ENCODE measurements around the gene PRUNE1. TPM values are rescaled to one million over a fixed set of nuclear protein-coding genes. Genes with fewer than 3 reads are reported as not detected.

PRUNE1 gene
- total and polyA plus RNA-seq, 4 donors: 10.5 to 16.8 (median 14.8) TPM

- WGBS, 2 donors: 22 to 30% methylated on average over 6 of the region's 6 CpGs
- Histone ChIP-seq H3K4me1 (ENCODE audit: control insufficient read depth in 1 of 2, insufficient read depth in 2 of 2, low read length in 2 of 2) (no peaks in the 10 kb centered on the region), H3K27me3 (ENCODE audit: control insufficient read depth in 1 of 2, insufficient read depth in 2 of 2, low read length in 1 of 2) (no peaks in the 10 kb centered on the region), H3K36me3 (ENCODE audit: control insufficient read depth in 1 of 2, insufficient read depth in 2 of 2, low read length in 1 of 2) (peaks cover 0 to 8% of the 10 kb centered on the region in 2 donors), H3K9me3 (ENCODE audit: control insufficient read depth, low read length) (no peaks in the 10 kb centered on the region), H3K4me3 (ENCODE audit: low read length in 2 of 2) (no peak overlapping the region), H3K27ac (ENCODE audit: low read depth in 1 of 2, low read length in 2 of 2) (peak overlapping the region in 1 of 2 donors; percentile 48)
- ATAC-seq (ENCODE audit: low FRiP score) (peak; percentile 91), DNase-seq (peak; percentile 90 to 92)
- intact Hi-C loops (cut with DNase I): loop anchor here in 1 of 2 donors (2.0 kb wide), 1 partner anchor 132 kb away; the partner anchor contains the start of gene TNFAIP8L2
Observed at GRCh38 chr1:151024540-151025146, 16.4 kb downstream of the PRUNE1 start.

- Histone ChIP-seq H3K27me3 (ENCODE audit: control insufficient read depth in 1 of 2, insufficient read depth in 2 of 2, low read length in 1 of 2) (no peaks in the 10 kb centered on the region), H3K36me3 (ENCODE audit: control insufficient read depth in 1 of 2, insufficient read depth in 2 of 2, low read length in 1 of 2) (peaks cover 0 to 8% of the 10 kb centered on the region in 2 donors), H3K27ac (ENCODE audit: low read depth in 1 of 2, low read length in 2 of 2) (no peak overlapping the region), H3K4me1 (ENCODE audit: control insufficient read depth in 1 of 2, insufficient read depth in 2 of 2, low read length in 2 of 2) (no peaks in the 10 kb centered on the region), H3K4me3 (ENCODE audit: low read length in 2 of 2) (no peak overlapping the region), H3K9me3 (ENCODE audit: control insufficient read depth, low read length) (no peaks in the 10 kb centered on the region)
- intact Hi-C loops (cut with DNase I): no loop called here
- DNase-seq (no peak), ATAC-seq (ENCODE audit: low FRiP score) (no peak)
Observed at GRCh38 chr1:151026460-151026859, 18.2 kb downstream of the PRUNE1 start.

DNA sequence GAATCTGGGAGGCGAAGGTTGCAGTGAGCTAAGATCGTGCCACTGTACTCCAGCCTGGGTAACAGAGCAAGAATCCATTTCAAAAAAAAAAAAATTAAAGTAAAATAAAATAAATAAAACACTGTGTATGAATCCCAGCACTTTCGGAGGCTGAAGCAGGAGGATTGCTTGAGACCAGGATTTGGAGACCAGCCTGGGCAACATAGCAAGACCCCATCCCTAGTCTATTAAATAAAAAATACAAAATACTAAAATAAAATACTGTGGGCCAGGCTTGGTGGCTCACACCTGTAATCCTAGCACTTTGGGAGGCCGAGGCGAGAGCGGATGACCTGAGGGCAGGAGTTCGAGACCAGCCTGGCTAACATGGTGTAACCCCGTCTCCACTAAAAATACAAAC lies 23.9 kb downstream of the PRUNE1 start:
- Histone ChIP-seq H3K36me3 (ENCODE audit: control insufficient read depth in 1 of 2, insufficient read depth in 2 of 2, low read length in 1 of 2) (peaks cover 5 to 10% of the 10 kb centered on the region in 2 donors), H3K27me3 (ENCODE audit: control insufficient read depth in 1 of 2, insufficient read depth in 2 of 2, low read length in 1 of 2) (no peaks in the 10 kb centered on the region), H3K4me3 (ENCODE audit: low read length in 2 of 2) (no peak overlapping the region), H3K4me1 (ENCODE audit: control insufficient read depth in 1 of 2, insufficient read depth in 2 of 2, low read length in 2 of 2) (no peaks in the 10 kb centered on the region), H3K27ac (ENCODE audit: low read depth in 1 of 2, low read length in 2 of 2) (no peak overlapping the region), H3K9me3 (ENCODE audit: control insufficient read depth, low read length) (no peaks in the 10 kb centered on the region)
- ATAC-seq (ENCODE audit: low FRiP score) (no peak), DNase-seq (no peak)
- intact Hi-C loops (cut with DNase I): no loop called here
- 95 to 97% methylated on average over 8 of the region's 8 CpGs for WGBS, 2 donors

GRCh38 chr1:151035167-151035566 lies 26.9 kb downstream of the PRUNE1 start:
- peaks cover 0 to 10% of the 10 kb centered on the region in 2 donors for H3K36me3 ChIP-seq (ENCODE audit: control insufficient read depth in 1 of 2, insufficient read depth in 2 of 2, low read length in 1 of 2)
- H3K9me3 ChIP-seq (ENCODE audit: control insufficient read depth, low read length): no peaks in the 10 kb centered on the region
- DNase-seq (no peak), ATAC-seq (ENCODE audit: low FRiP score) (no peak)
- no peaks in the 10 kb centered on the region for H3K4me1 ChIP-seq (ENCODE audit: control insufficient read depth in 1 of 2, insufficient read depth in 2 of 2, low read length in 2 of 2)
- H3K27me3 ChIP-seq (ENCODE audit: control insufficient read depth in 1 of 2, insufficient read depth in 2 of 2, low read length in 1 of 2): no peaks in the 10 kb centered on the region
- WGBS, 2 donors: 88 to 93% methylated on average over 3 of the region's 3 CpGs
- no peak overlapping the region for H3K27ac ChIP-seq (ENCODE audit: low read depth in 1 of 2, low read length in 2 of 2)
- no peak overlapping the region for H3K4me3 ChIP-seq (ENCODE audit: low read length in 2 of 2)
- intact Hi-C loops (cut with DNase I): no loop called here

- no peak within 1 kb of the TSS for H3K27ac ChIP-seq (ENCODE audit: low read depth in 1 of 2, low read length in 2 of 2)
- ATAC-seq (ENCODE audit: low FRiP score): no peak
Observed at GRCh38 chr1:151036356-151036755, 28.1 kb downstream of the PRUNE1 start, which contains the start of gene BNIPL. Gene BNIPL, plus strand, starts transcription at chr1:151036586. Its CDS starts 140 bp downstream, at chr1:151036726.

DNA sequence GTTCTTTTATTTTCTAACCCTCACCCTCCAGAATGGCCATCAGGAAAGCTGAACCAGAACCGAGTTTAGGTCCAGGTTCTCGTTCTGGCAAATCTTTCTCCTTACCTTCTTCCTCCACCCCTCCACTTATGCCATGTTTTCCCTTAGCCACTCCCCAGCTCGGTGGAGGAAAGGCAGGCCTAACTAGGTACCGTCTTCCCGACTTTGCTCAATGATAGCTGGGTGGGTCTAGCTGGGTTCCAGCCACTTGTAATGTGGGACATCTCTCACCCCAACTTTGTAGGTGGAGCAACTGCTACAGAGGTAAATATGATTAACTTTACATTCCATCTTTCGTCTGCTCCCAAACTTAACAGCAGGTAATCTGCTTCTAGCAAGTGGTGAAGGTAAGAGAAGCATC lies 28.8 kb downstream of the PRUNE1 start:
- no peaks in the 10 kb centered on the region for H3K27me3 ChIP-seq (ENCODE audit: control insufficient read depth in 1 of 2, insufficient read depth in 2 of 2, low read length in 1 of 2)
- H3K4me1 ChIP-seq (ENCODE audit: control insufficient read depth in 1 of 2, insufficient read depth in 2 of 2, low read length in 2 of 2): no peaks in the 10 kb centered on the region
- intact Hi-C loops (cut with DNase I): no loop called here
- peaks cover 0 to 10% of the 10 kb centered on the region in 2 donors for H3K36me3 ChIP-seq (ENCODE audit: control insufficient read depth in 1 of 2, insufficient read depth in 2 of 2, low read length in 1 of 2)
- ATAC-seq (ENCODE audit: low FRiP score) (no peak), DNase-seq (no peak)
- no peak overlapping the region for H3K27ac ChIP-seq (ENCODE audit: low read depth in 1 of 2, low read length in 2 of 2)
- WGBS, 2 donors: 83 to 90% methylated on average over 6 of the region's 6 CpGs
- no peak overlapping the region for H3K4me3 ChIP-seq (ENCODE audit: low read length in 2 of 2)
- H3K9me3 ChIP-seq (ENCODE audit: control insufficient read depth, low read length): no peaks in the 10 kb centered on the region

More at GRCh38 chr1:151036356-151036755, 28.1 kb downstream of the PRUNE1 start, which contains the start of gene BNIPL:
- no peaks in the 10 kb centered on the region for H3K9me3 ChIP-seq (ENCODE audit: control insufficient read depth, low read length)
- intact Hi-C loops (cut with DNase I): no loop called here
- peaks cover 0 to 10% of the 10 kb centered on the region in 2 donors for H3K36me3 ChIP-seq (ENCODE audit: control insufficient read depth in 1 of 2, insufficient read depth in 2 of 2, low read length in 1 of 2)
- DNase-seq: no peak
- no peaks in the 10 kb centered on the region for H3K27me3 ChIP-seq (ENCODE audit: control insufficient read depth in 1 of 2, insufficient read depth in 2 of 2, low read length in 1 of 2)
- 49 to 65% methylated on average over 2 of the region's 2 CpGs for WGBS, 2 donors
- no peak within 1 kb of the TSS for H3K4me3 ChIP-seq (ENCODE audit: low read length in 2 of 2)
- no peaks in the 10 kb centered on the region for H3K4me1 ChIP-seq (ENCODE audit: control insufficient read depth in 1 of 2, insufficient read depth in 2 of 2, low read length in 2 of 2)

DNA sequence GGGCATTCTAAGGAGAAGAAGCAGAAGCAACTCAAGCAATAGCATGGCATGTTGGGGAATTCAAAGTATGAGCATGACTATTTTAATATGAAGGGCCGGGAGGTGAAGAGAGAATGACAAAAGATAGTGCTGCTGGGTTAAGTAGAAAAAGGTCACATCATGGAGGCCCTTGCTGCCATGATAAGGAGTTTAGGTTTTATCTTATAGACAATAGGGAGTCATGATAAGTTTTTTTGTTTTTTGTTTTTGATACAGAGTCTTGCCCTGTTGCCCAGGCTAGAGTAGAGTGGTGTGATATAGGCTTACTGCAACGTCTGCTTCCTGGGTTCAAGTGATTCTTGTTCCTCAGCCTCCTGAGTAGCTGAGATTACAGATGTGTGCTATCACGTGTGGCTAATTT lies 31.3 kb downstream of the PRUNE1 start:
- no peak for ATAC-seq (ENCODE audit: low FRiP score)
- Histone ChIP-seq H3K36me3 (ENCODE audit: control insufficient read depth in 1 of 2, insufficient read depth in 2 of 2, low read length in 1 of 2) (peaks cover 0 to 7% of the 10 kb centered on the region in 2 donors), H3K27ac (ENCODE audit: low read depth in 1 of 2, low read length in 2 of 2) (no peak overlapping the region), H3K9me3 (ENCODE audit: control insufficient read depth, low read length) (no peaks in the 10 kb centered on the region), H3K27me3 (ENCODE audit: control insufficient read depth in 1 of 2, insufficient read depth in 2 of 2, low read length in 1 of 2) (no peaks in the 10 kb centered on the region), H3K4me1 (ENCODE audit: control insufficient read depth in 1 of 2, insufficient read depth in 2 of 2, low read length in 2 of 2) (no peaks in the 10 kb centered on the region), H3K4me3 (ENCODE audit: low read length in 2 of 2) (no peak overlapping the region)
- WGBS, 2 donors: 90 to 94% methylated on average over 3 of the region's 3 CpGs
- intact Hi-C loops (cut with DNase I): no loop called here
- DNase-seq: no peak

DNA sequence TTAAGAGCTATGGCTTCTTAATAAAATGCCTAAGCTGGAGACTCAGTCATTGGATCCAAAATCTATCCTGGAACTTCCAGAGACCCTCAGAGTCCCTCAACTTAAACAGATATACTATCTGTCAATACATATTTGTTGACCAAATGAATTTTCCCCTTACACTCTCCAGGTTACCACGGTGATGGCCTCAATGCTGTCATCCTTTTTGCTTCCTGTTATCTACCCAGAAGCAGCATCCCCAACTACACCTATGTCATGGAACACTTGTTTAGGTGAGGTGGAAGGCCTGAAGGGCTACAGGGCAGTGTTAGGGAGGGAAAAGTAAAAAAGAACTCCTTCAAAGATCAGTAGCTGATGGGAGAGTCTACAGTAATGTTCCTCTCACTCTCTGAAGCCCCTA lies 34.9 kb downstream of the PRUNE1 start:
- intact Hi-C loops (cut with DNase I): no loop called here
- Histone ChIP-seq H3K27me3 (ENCODE audit: control insufficient read depth in 1 of 2, insufficient read depth in 2 of 2, low read length in 1 of 2) (no peaks in the 10 kb centered on the region), H3K4me3 (ENCODE audit: low read length in 2 of 2) (no peak overlapping the region), H3K4me1 (ENCODE audit: control insufficient read depth in 1 of 2, insufficient read depth in 2 of 2, low read length in 2 of 2) (no peaks in the 10 kb centered on the region), H3K9me3 (ENCODE audit: control insufficient read depth, low read length) (no peaks in the 10 kb centered on the region), H3K27ac (ENCODE audit: low read depth in 1 of 2, low read length in 2 of 2) (no peak overlapping the region), H3K36me3 (ENCODE audit: control insufficient read depth in 1 of 2, insufficient read depth in 2 of 2, low read length in 1 of 2) (no peaks in the 10 kb centered on the region)
- DNase-seq (no peak), ATAC-seq (ENCODE audit: low FRiP score) (no peak)
- WGBS, 2 donors: 90 to 92% methylated on average over 1 of the region's 1 CpG

- intact Hi-C loops (cut with DNase I): no loop called here
- 1% methylated on average over 29 of the region's 29 CpGs for WGBS, 2 donors
Observed at GRCh38 chr1:151047591-151047924, 39.3 kb downstream of the PRUNE1 start, which contains the start of gene C1orf56. Gene C1orf56, plus strand, starts transcription at chr1:151047751. Its CDS starts 97 bp downstream, at chr1:151047848.

More at GRCh38 chr1:151047591-151047924, 39.3 kb downstream of the PRUNE1 start, which contains the start of gene C1orf56:
- Histone ChIP-seq H3K4me1 (ENCODE audit: control insufficient read depth in 1 of 2, insufficient read depth in 2 of 2, low read length in 2 of 2) (no peaks in the 10 kb centered on the region), H3K27me3 (ENCODE audit: control insufficient read depth in 1 of 2, insufficient read depth in 2 of 2, low read length in 1 of 2) (no peaks in the 10 kb centered on the region), H3K9me3 (ENCODE audit: control insufficient read depth, low read length) (no peaks in the 10 kb centered on the region), H3K27ac (ENCODE audit: low read depth in 1 of 2, low read length in 2 of 2) (peak within 1 kb of the TSS in 1 of 2 donors; percentile 41), H3K4me3 (ENCODE audit: low read length in 2 of 2) (peak within 1 kb of the TSS; percentile 51 to 82), H3K36me3 (ENCODE audit: control insufficient read depth in 1 of 2, insufficient read depth in 2 of 2, low read length in 1 of 2) (peaks cover 0 to 2% of the 10 kb centered on the region in 2 donors)
- ATAC-seq (ENCODE audit: low FRiP score) (peak; percentile 88), DNase-seq (peak; percentile 71 to 90)
